AG09309 (cell line): ENCODE results near the gene CDC25C.

Experiments used
- DNase-seq: peaks from one replicate; pipeline ENCODE4 v3.0.0-alpha.2; 2010; ENCODE audit warnings: low read depth
- H3K4me3 ChIP-seq: 2 replicates; pipeline ENCODE4 v1.5.1; 2011; ENCODE audit warnings: mild to moderate bottlenecking, low read depth, low read length, moderate library complexity; ENCODE audit not compliant: control insufficient read depth
- CTCF ChIP-seq: IDR thresholded peaks from 2 replicates; pipeline ENCODE4 v1.5.1; 2011; ENCODE audit warnings: mild to moderate bottlenecking, low read depth, low read length, inconsistent platforms; ENCODE audit not compliant: insufficient read depth, control insufficient read depth; ENCODE audit errors: missing control alignments

CDC25C gene

GRCh38 chr5:138282920-138283742 is 48.5 kb downstream of the CDC25C start:
- no peak overlapping the region for H3K4me3 ChIP-seq
- TF ChIP-seq CTCF = peak; percentile 73
- DNase-seq = peak; percentile 24

- no peak overlapping the region for H3K4me3 ChIP-seq
- DNase-seq = no peak
- no peak for TF ChIP-seq CTCF
Observed at GRCh38 chr5:138280915-138281314, 50.7 kb downstream of the CDC25C start.

GRCh38 chr5:138276402-138277054 is 55.1 kb downstream of the CDC25C start:
- no peak for DNase-seq
- H3K4me3 ChIP-seq = no peak overlapping the region
- no peak for TF ChIP-seq CTCF

- no peak for TF ChIP-seq CTCF
- DNase-seq = no peak
- H3K4me3 ChIP-seq = no peak overlapping the region
Observed at GRCh38 chr5:138275895-138276294, 55.7 kb downstream of the CDC25C start.

GRCh38 chr5:138275379-138275782 is 56.2 kb downstream of the CDC25C start:
- DNase-seq = no peak
- no peak overlapping the region for H3K4me3 ChIP-seq
- TF ChIP-seq CTCF = no peak

- H3K4me3 ChIP-seq = peak within 1 kb of the TSS; percentile 25
- no peak for TF ChIP-seq CTCF
- no peak for DNase-seq
Observed at GRCh38 chr5:138274189-138274853, 57.3 kb downstream of the CDC25C start, which contains the start of gene GFRA3. GFRA3 (minus strand) TSS chr5:138274621; CDS start chr5:138274424, 197 bp downstream.
